GM12878 (cell line): ENCODE results near the gene DACH2. TPM values are rescaled to one million over a fixed set of nuclear protein-coding genes. Genes with fewer than 3 reads are reported as not detected.

ENCODE experiments used
- ATAC-seq: fragments of 200-7000 bp; cut with Tn5 transposase; 3 replicates; pipeline ENCODE4 v1.9.1; 2020; ENCODE audit warnings: mild to moderate bottlenecking, moderate library complexity
- BruUV-seq: library from RNA; stranded (reverse); fragments of 400-500 nt; replicated peaks from 2 replicates; lab custom pipeline; 2021; lab: Mats Ljungman, UMichigan
- CTCF ChIA-PET: fragments of 300-600 bp; sonication (Branson Sonifier 250); formaldehyde crosslinking; extraction: SDS; loops from one replicate; lab custom pipeline; 2021; ENCODE audit warnings: inconsistent platforms; lab: Yijun Ruan, JAX
- POLR2A ChIA-PET: fragments of 350-600 bp; formaldehyde crosslinking; extraction: SDS; loops from one replicate; lab custom pipeline; 2021; ENCODE audit warnings: inconsistent platforms; lab: Charles Lee
- RAD21 ChIA-PET: fragments of 300-600 bp; sonication (Branson Sonifier 250); formaldehyde crosslinking; loops from one replicate; lab custom pipeline; 2023; ENCODE audit warnings: antibody characterized with exemption; ENCODE audit not compliant: unreplicated experiment; lab: Charles Lee
- SMC1A ChIA-PET: fragments of 300-600 bp; sonication (Branson Sonifier 250); formaldehyde crosslinking; loops from one replicate; lab custom pipeline; 2023; ENCODE audit not compliant: unreplicated experiment, uncharacterized antibody; lab: Charles Lee
- DNase-seq: peaks from one replicate; pipeline ENCODE4 v3.0.0-alpha.2; 2011; ENCODE audit warnings: low read depth, low spot score
- FAIRE-seq: peaks from 3 replicates; lab custom pipeline; 2011; peaks lifted over from hg19 to GRCh38; lab: Jason Lieb, UNC
- H2AFZ ChIP-seq: 2 replicates; pipeline ENCODE4 v1.6.0; 2011; ENCODE audit warnings: low read depth, low read length, control low read depth; ENCODE audit not compliant: control insufficient read depth
- H3K27ac ChIP-seq: 2 replicates; pipeline ENCODE4 v1.5.1; 2011; ENCODE audit warnings: control low read depth; ENCODE audit not compliant: control insufficient read depth, insufficient read depth
- H3K27me3 ChIP-seq, 2 experiments: replicated peaks in 1 of 2; 2 replicates each; pipeline versions ENCODE4 v1.6.0 to v1.6.1; 2011; ENCODE audit warnings: low read length in 1 of 2; ENCODE audit not compliant: control insufficient read depth in 2 of 2, insufficient read depth in 2 of 2
- H3K36me3 ChIP-seq, 2 experiments: 2 replicates each; pipeline ENCODE4 v1.5.1; 2011; ENCODE audit warnings: low read length in 1 of 2; ENCODE audit not compliant: control insufficient read depth in 2 of 2, insufficient read depth in 2 of 2
- H3K4me1 ChIP-seq: 2 replicates; pipeline ENCODE4 v1.6.1; 2011; ENCODE audit warnings: mild to moderate bottlenecking, low read length, moderate library complexity, mixed read lengths; ENCODE audit not compliant: control insufficient read depth, insufficient read depth
- H3K4me2 ChIP-seq: 2 replicates; pipeline ENCODE4 v1.6.0; 2011; ENCODE audit warnings: control low read depth; ENCODE audit not compliant: control insufficient read depth, insufficient read depth
- H3K4me3 ChIP-seq: fragments of 200-600 bp; sonication (generic); 2 replicates; pipeline ENCODE4 v1.5.1; 2016
- H3K79me2 ChIP-seq: 2 replicates; pipeline ENCODE4 v1.6.0; 2011; ENCODE audit warnings: low read length; ENCODE audit not compliant: control insufficient read depth, insufficient read depth
- H3K9ac ChIP-seq: 2 replicates; pipeline ENCODE4 v1.8.0; 2011; ENCODE audit warnings: low read length, control low read depth, mixed read lengths; ENCODE audit not compliant: control insufficient read depth, insufficient read depth
- H3K9me3 ChIP-seq: replicated peaks from 3 replicates; pipeline ENCODE4 v1.5.1; 2011; ENCODE audit warnings: mild to moderate bottlenecking, low read length; ENCODE audit not compliant: control insufficient read depth, insufficient read depth
- H4K20me1 ChIP-seq: 2 replicates; pipeline ENCODE4 v1.6.0; 2011; ENCODE audit not compliant: control insufficient read depth, insufficient read depth
- ASH2L ChIP-seq: fragments of 300-600, 200-600 bp; sonication (generic); IDR thresholded peaks from 2 replicates; pipeline ENCODE4 v1.6.1; 2017; ENCODE audit warnings: low read depth, mild to moderate bottlenecking, borderline replicate concordance
- DPF2 ChIP-seq: fragments of 450-650 bp; IDR thresholded peaks from 2 replicates; pipeline ENCODE4 v1.6.1; 2017; ENCODE audit warnings: mild to moderate bottlenecking
- EP300 ChIP-seq, 2 experiments: fragments of 150-350 bp in 1 of 2; IDR thresholded peaks; 2 replicates each; pipeline ENCODE4 v1.6.1; 2011 to 2012; ENCODE audit warnings: low read depth in 2 of 2, low read length in 2 of 2, borderline replicate concordance in 1 of 2, improper control_type of control experiment in 1 of 2, inconsistent platforms in 1 of 2; ENCODE audit not compliant: control insufficient read depth in 1 of 2
- HDAC6 ChIP-seq: fragments of 200-600 bp; sonication (generic); IDR thresholded peaks from one replicate; pipeline ENCODE4 v1.8.0; 2017; ENCODE audit warnings: antibody characterized with exemption; ENCODE audit not compliant: unreplicated experiment
- HSF1 ChIP-seq: fragments of 150-350 bp; IDR thresholded peaks from 2 replicates; pipeline ENCODE4 v1.6.1; 2014; ENCODE audit warnings: mild to moderate bottlenecking, low read depth, low read length
- IRF5 ChIP-seq: fragments of 450-650 bp; IDR thresholded peaks from 2 replicates; pipeline ENCODE4 v1.6.1; 2017; ENCODE audit warnings: borderline replicate concordance
- KAT2A ChIP-seq: conservative IDR thresholded peaks from 2 replicates; pipeline ENCODE4 v1.6.1; 2011; ENCODE audit warnings: low read depth, low read length; ENCODE audit not compliant: control insufficient read depth
- PAX8 ChIP-seq: fragments of 450-650 bp; IDR thresholded peaks from 2 replicates; pipeline ENCODE4 v1.6.1; 2017; ENCODE audit warnings: mild to moderate bottlenecking, moderate library complexity
- POU2F2 ChIP-seq: IDR thresholded peaks from 3 replicates; pipeline ENCODE4 v1.6.1; 2011; ENCODE audit warnings: low read depth, mild to moderate bottlenecking, low read length, borderline replicate concordance
- TAF1 ChIP-seq: IDR thresholded peaks from 2 replicates; pipeline ENCODE4 v1.6.1; 2011; ENCODE audit warnings: mild to moderate bottlenecking, low read depth, low read length, borderline replicate concordance
- TBL1XR1 ChIP-seq: IDR thresholded peaks from 2 replicates; pipeline ENCODE4 v1.6.1; 2012; ENCODE audit warnings: low read depth, low read length, improper control_type of control experiment
- ZNF687 ChIP-seq: fragments of 450-650 bp; IDR thresholded peaks from 2 replicates; pipeline ENCODE4 v1.6.1; 2017; ENCODE audit warnings: mild to moderate bottlenecking, moderate library complexity
- WGBS: methylation state at CpG from one replicate; pipeline ENCODE4 v1.1.6; 2016; ENCODE audit warnings: low lambda C conversion rate; ENCODE audit not compliant: insufficient replicate concordance, insufficient coverage; ENCODE audit errors: missing lambda C conversion rate; 5-methylcytosine and 5-hydroxymethylcytosine counted together
- in situ Hi-C: fragments of 300-500 bp; cut with MboI; formaldehyde crosslinking; loops from 9 replicates; pipeline ENCODE4 v1.14.3; 2018; ENCODE audit warnings: mixed read lengths
- intact Hi-C: fragments of 100-400 bp; cut with micrococcal nuclease; formaldehyde crosslinking; loops from one replicate; pipeline ENCODE4 v1.14.2; 2022; ENCODE audit not compliant: unreplicated experiment
- polyA plus RNA-seq, 11 experiments: library from polyadenylated mRNA; depleted of rRNA in 4 of 11; unstranded in 6 of 11; stranded (reverse) in 5 of 11; fragments of >200 nt; fragmentation: Nextera tagmentation in 4 of 11; fragmentation: Illumina TruSeq in 1 of 11; extraction: Ambion mirVana in 4 of 11; extraction: Trizol in 1 of 11; gene quantifications; 1 replicate in 1 of 11; 2 replicates in 10 of 11; pipeline versions ENCODE4 v1.2.1 to v1.2.3, GENCODE V29; 2011 to 2016; ENCODE audit warnings: inconsistent platforms in 2 of 11, missing spikeins in 2 of 11, low read depth in 1 of 11
- total RNA-seq, 4 experiments: library from RNA; depleted of rRNA in 3 of 4; stranded (reverse); fragments of >200 nt in 3 of 4; fragmentation: Illumina TruSeq in 1 of 4; extraction: Trizol in 1 of 4; gene quantifications; 2 replicates each; pipeline versions ENCODE4 v1.2.1 to v1.2.3, GENCODE V29; 2013 to 2021
- TF ChIP-seq, protein P1 (sequence below): fragments of 450-650 bp; IDR thresholded peaks from 2 replicates; pipeline ENCODE4 v1.6.1; 2018; ENCODE audit warnings: borderline replicate concordance, mild to moderate bottlenecking; ENCODE audit not compliant: partially characterized antibody

DACH2 gene
- total and polyA plus RNA-seq, 10 of the 15 experiments (the other 5 are each of a cell fraction or from before 2014, with no cell fraction given), result 0.03 to 0.19 (median 0.07) TPM; not detected in 6

GRCh38 chrX:86348669-86349068 is 200.4 kb downstream of the DACH2 start (continued):
- TF ChIP-seq, protein P1, sequence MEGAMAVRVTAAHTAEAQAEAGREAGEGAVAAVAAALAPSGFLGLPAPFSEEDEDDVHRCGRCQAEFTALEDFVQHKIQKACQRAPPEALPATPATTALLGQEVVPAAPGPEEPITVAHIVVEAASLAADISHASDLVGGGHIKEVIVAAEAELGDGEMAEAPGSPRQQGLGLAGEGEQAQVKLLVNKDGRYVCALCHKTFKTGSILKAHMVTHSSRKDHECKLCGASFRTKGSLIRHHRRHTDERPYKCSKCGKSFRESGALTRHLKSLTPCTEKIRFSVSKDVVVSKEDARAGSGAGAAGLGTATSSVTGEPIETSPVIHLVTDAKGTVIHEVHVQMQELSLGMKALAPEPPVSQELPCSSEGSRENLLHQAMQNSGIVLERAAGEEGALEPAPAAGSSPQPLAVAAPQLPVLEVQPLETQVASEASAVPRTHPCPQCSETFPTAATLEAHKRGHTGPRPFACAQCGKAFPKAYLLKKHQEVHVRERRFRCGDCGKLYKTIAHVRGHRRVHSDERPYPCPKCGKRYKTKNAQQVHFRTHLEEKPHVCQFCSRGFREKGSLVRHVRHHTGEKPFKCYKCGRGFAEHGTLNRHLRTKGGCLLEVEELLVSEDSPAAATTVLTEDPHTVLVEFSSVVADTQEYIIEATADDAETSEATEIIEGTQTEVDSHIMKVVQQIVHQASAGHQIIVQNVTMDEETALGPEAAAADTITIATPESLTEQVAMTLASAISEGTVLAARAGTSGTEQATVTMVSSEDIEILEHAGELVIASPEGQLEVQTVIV, result no peak
- no peak for TF ChIP-seq KAT2A
- no peak for TF ChIP-seq TAF1
- no peak for TF ChIP-seq ZNF687

DNA sequence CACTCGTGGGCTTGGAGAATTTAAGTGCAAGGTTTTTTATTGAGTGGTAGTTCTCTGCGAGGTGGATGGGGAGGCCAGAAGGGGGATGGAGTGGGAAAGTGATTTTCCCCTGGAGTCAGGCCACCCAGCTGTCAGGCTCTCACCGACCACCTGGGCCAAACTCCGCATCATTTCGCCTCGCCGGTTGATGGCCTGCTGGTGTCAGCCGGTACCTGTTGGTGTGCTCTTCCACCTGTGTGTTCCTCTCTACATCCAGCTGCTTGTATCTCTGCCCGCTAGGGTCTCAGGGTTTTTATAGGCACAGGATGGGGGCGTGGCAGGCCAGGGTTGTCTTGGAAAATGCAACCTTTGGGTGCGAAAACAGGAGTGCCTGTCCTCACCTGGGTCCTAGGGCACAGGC is 200.9 kb downstream of the DACH2 start:
- H3K4me2 ChIP-seq, result no peak overlapping the region
- DNase-seq (no peak), FAIRE-seq (no peak), ATAC-seq (no peak)
- in situ Hi-C loops, result no loop called here
- ChIA-PET RAD21 (interaction anchor here (0.6 kb wide), 1 partner anchor 11 kb away, joined by 3 read pairs; no protein-coding TSS in a partner anchor), SMC1A (no interaction called here), POLR2A (no interaction called here), CTCF (no interaction called here)
- H3K9me3 ChIP-seq, result no peaks in the 10 kb centered on the region
- no peaks in the 10 kb centered on the region for H4K20me1 ChIP-seq
- no peaks in the 10 kb centered on the region for H3K79me2 ChIP-seq
- H3K36me3 ChIP-seq, result no peaks in the 10 kb centered on the region
- H2AFZ ChIP-seq, result no peak overlapping the region
- H3K9ac ChIP-seq, result no peak overlapping the region
- intact Hi-C loops, result no loop called here
- 48% methylated on average over 11 of the region's 11 CpGs for WGBS
- no peak overlapping the region for H3K4me3 ChIP-seq
- BruUV-seq, result no TSS peak
- no peaks in the 10 kb centered on the region for H3K4me1 ChIP-seq
- H3K27ac ChIP-seq, result no peak overlapping the region
- H3K27me3 ChIP-seq, result no peaks in the 10 kb centered on the region
- TF ChIP-seq TBL1XR1 (no peak), DPF2 (no peak), EP300 (IDR thresholded peaks at IDR 0.05; ENCODE audit: borderline replicate concordance in 1 of 2, control insufficient read depth in 1 of 2, low read depth in 2 of 2, low read length in 2 of 2) (no peak), HDAC6 (no peak), IRF5 (no peak), ASH2L (no peak), POU2F2 (no peak), HSF1 (no peak), PAX8 (no peak)
